HL-60 (cell line): ENCODE data around the gene RSAD1.

Source experiments
- DNase-seq, 2 experiments: peaks; one replicate each; pipeline ENCODE4 v3.0.0-alpha.2; 2010 to 2020; ENCODE audit warnings: low read depth in 1 of 2, low spot score in 1 of 2
- H3K27ac ChIP-seq: fragments of 250-450 bp; sonication (Bioruptor Pico); replicated peaks from 2 replicates; pipeline ENCODE4 v1.5.1; 2020; ENCODE audit warnings: mild to moderate bottlenecking, moderate library complexity
- H3K27me3 ChIP-seq: fragments of 250-450 bp; sonication (Bioruptor Pico); 2 replicates; pipeline ENCODE4 v1.5.1; 2021; ENCODE audit warnings: mild to moderate bottlenecking, moderate library complexity; ENCODE audit not compliant: insufficient read depth, poor library complexity, severe bottlenecking
- H3K4me3 ChIP-seq: replicated peaks from 2 replicates; pipeline ENCODE4 v1.5.1; 2011; ENCODE audit warnings: mild to moderate bottlenecking, control low read depth, low read length; ENCODE audit not compliant: insufficient read depth
- CTCF ChIP-seq: IDR thresholded peaks from one replicate; pipeline ENCODE4 v1.5.1; 2011; ENCODE audit warnings: low read length, control low read depth, inconsistent platforms; ENCODE audit not compliant: insufficient read depth
- GABPA ChIP-seq: IDR thresholded peaks from 2 replicates; pipeline ENCODE4 v1.6.1; 2012; ENCODE audit warnings: low read depth
- POLR2AphosphoS5 ChIP-seq: IDR thresholded peaks from 2 replicates; pipeline ENCODE4 v1.6.1; 2012; ENCODE audit warnings: low read depth
- REST ChIP-seq: IDR thresholded peaks from 2 replicates; pipeline ENCODE4 v1.6.1; 2012; ENCODE audit warnings: low read depth; ENCODE audit not compliant: insufficient replicate concordance
- SPI1 ChIP-seq: IDR thresholded peaks from 2 replicates; pipeline ENCODE4 v1.6.1; 2012; ENCODE audit warnings: low read depth, mild to moderate bottlenecking, borderline replicate concordance

The RSAD1 gene

GRCh38 chr17:50462446-50462845 is 16.2 kb upstream of the RSAD1 start:
- DNase-seq: no peak
- no peak overlapping the region for H3K4me3 ChIP-seq
- no peaks in the 10 kb centered on the region for H3K27me3 ChIP-seq
- TF ChIP-seq CTCF (no peak), REST (no peak), POLR2AphosphoS5 (no peak), GABPA (no peak), SPI1 (no peak)
- no peak overlapping the region for H3K27ac ChIP-seq

GRCh38 chr17:50464121-50464520 is 14.5 kb upstream of the RSAD1 start:
- no peak for DNase-seq
- Histone ChIP-seq H3K4me3 (no peak overlapping the region), H3K27ac (no peak overlapping the region), H3K27me3 (peaks cover 16% of the 10 kb centered on the region)
- TF ChIP-seq CTCF (no peak), REST (no peak), POLR2AphosphoS5 (no peak), SPI1 (no peak), GABPA (no peak)

GRCh38 chr17:50464736-50465135 is 13.9 kb upstream of the RSAD1 start:
- no peak overlapping the region for H3K27ac ChIP-seq
- H3K4me3 ChIP-seq: no peak overlapping the region
- TF ChIP-seq POLR2AphosphoS5 (no peak), GABPA (no peak), CTCF (no peak), REST (no peak)
- DNase-seq: no peak
- peaks cover 22% of the 10 kb centered on the region for H3K27me3 ChIP-seq
